ENCODE results near the gene VAT1L. TPM values are rescaled to one million over a fixed set of nuclear protein-coding genes. Genes with fewer than 3 reads are reported as not detected.

The VAT1L gene
- total and polyA plus RNA-seq, 10 of the 15 experiments (the other 5 are each of a cell fraction or from before 2014, with no cell fraction given): 0.06 to 0.18 (median 0.10) TPM; not detected in 5

- in situ Hi-C loops (cut with MboI) (no loop called here), intact Hi-C loops (cut with micrococcal nuclease; ENCODE audit: unreplicated experiment) (no loop called here)
- Histone ChIP-seq H3K36me3 (ENCODE audit: control insufficient read depth in 2 of 2, insufficient read depth in 2 of 2, low read length in 1 of 2) (no peaks in the 10 kb centered on the region), H3K9ac (ENCODE audit: control insufficient read depth, insufficient read depth, low read length) (no peak overlapping the region), H3K4me1 (ENCODE audit: control insufficient read depth, insufficient read depth, low read length) (no peaks in the 10 kb centered on the region), H3K27me3 (replicated peaks in 1 of 2; ENCODE audit: control insufficient read depth in 2 of 2, insufficient read depth in 2 of 2, low read length in 1 of 2) (no peaks in the 10 kb centered on the region), H3K4me2 (ENCODE audit: control insufficient read depth, insufficient read depth) (no peak overlapping the region), H2AFZ (ENCODE audit: control insufficient read depth, low read depth, low read length) (no peak overlapping the region), H3K79me2 (ENCODE audit: control insufficient read depth, insufficient read depth, low read length) (no peaks in the 10 kb centered on the region), H3K9me3 (replicated peaks; ENCODE audit: control insufficient read depth, insufficient read depth, low read length) (no peaks in the 10 kb centered on the region; the same call in 2 of the 3 replicates), H3K4me3 (no peak overlapping the region), H4K20me1 (ENCODE audit: control insufficient read depth, insufficient read depth) (no peaks in the 10 kb centered on the region), H3K27ac (ENCODE audit: control insufficient read depth, insufficient read depth) (no peak overlapping the region)
- ChIA-PET SMC1A (ENCODE audit: uncharacterized antibody, unreplicated experiment) (interaction anchor here (1.1 kb wide), 1 partner anchor 24 kb away, joined by 3 read pairs; no protein-coding TSS in a partner anchor), POLR2A (no interaction called here), CTCF (no interaction called here), RAD21 (ENCODE audit: unreplicated experiment) (no interaction called here)
- ATAC-seq (no peak), FAIRE-seq (no peak), DNase-seq (ENCODE audit: low read depth, low spot score) (no peak)
- BruUV-seq (replicated peaks): no TSS peak
- TF ChIP-seq CEBPB (IDR thresholded peaks at IDR 0.05; ENCODE audit: borderline replicate concordance in 1 of 2, low read depth in 2 of 2, low read length in 2 of 2): no peak
- TF ChIP-seq JUNB (IDR thresholded peaks at IDR 0.05): no peak
- TF ChIP-seq MXI1 (IDR thresholded peaks at IDR 0.05; ENCODE audit: low read depth, low read length): no peak
- no peak for TF ChIP-seq BACH1 (IDR thresholded peaks at IDR 0.05; ENCODE audit: borderline replicate concordance)
- TF ChIP-seq DPF2 (IDR thresholded peaks at IDR 0.05): no peak
- TF ChIP-seq MEF2B (IDR thresholded peaks at IDR 0.05; ENCODE audit: partially characterized antibody, poor library complexity, severe bottlenecking): no peak
- TF ChIP-seq NFIC (IDR thresholded peaks at IDR 0.05; ENCODE audit: low read depth, low read length): no peak
- TF ChIP-seq IRF4 (IDR thresholded peaks at IDR 0.05; ENCODE audit: low read depth, low read length): no peak
- no peak for TF ChIP-seq ZNF207 (IDR thresholded peaks at IDR 0.05; ENCODE audit: borderline replicate concordance)
- TF ChIP-seq FOXK2 (IDR thresholded peaks at IDR 0.05): no peak
- no peak for TF ChIP-seq RBBP5 (conservative IDR thresholded peaks at IDR 0.05)
- TF ChIP-seq PML (IDR thresholded peaks at IDR 0.05; ENCODE audit: low read length): no peak
- no peak for TF ChIP-seq RELB (IDR thresholded peaks at IDR 0.05; ENCODE audit: low read depth)
- no peak for TF ChIP-seq NFYA (IDR thresholded peaks at IDR 0.05; ENCODE audit: borderline replicate concordance, low read depth, low read length)
- TF ChIP-seq ETV6 (conservative IDR thresholded peaks at IDR 0.05 in 1 of 2, IDR thresholded peaks at IDR 0.05 in 1 of 2; ENCODE audit: borderline replicate concordance in 1 of 2, low read depth in 1 of 2): no peak
- TF ChIP-seq PKNOX1 (IDR thresholded peaks at IDR 0.05): no peak
- TF ChIP-seq MLLT1 (IDR thresholded peaks at IDR 0.05): no peak
- TF ChIP-seq POLR2AphosphoS5 (IDR thresholded peaks at IDR 0.05; ENCODE audit: low read length): no peak
- TF ChIP-seq E2F8 (IDR thresholded peaks at IDR 0.05; ENCODE audit: low read depth, partially characterized antibody): no peak
- WGBS (ENCODE audit: insufficient coverage, insufficient replicate concordance, low lambda C conversion rate, missing lambda C conversion rate): 37% methylated on average over 4 of the region's 4 CpGs
Measured at GRCh38 chr16:77946823-77947222, 158.5 kb downstream of the VAT1L start.
